ENCODE data around the gene CCDC138. TPM values are rescaled to one million over a fixed set of nuclear protein-coding genes. Genes with fewer than 3 reads are reported as not detected.
"Not testable (repeated sequence)": the region's sequence is repeated elsewhere in the genome, so short reads cannot be mapped to it uniquely, and the experiment has no call there.

Gene CCDC138, protein sequence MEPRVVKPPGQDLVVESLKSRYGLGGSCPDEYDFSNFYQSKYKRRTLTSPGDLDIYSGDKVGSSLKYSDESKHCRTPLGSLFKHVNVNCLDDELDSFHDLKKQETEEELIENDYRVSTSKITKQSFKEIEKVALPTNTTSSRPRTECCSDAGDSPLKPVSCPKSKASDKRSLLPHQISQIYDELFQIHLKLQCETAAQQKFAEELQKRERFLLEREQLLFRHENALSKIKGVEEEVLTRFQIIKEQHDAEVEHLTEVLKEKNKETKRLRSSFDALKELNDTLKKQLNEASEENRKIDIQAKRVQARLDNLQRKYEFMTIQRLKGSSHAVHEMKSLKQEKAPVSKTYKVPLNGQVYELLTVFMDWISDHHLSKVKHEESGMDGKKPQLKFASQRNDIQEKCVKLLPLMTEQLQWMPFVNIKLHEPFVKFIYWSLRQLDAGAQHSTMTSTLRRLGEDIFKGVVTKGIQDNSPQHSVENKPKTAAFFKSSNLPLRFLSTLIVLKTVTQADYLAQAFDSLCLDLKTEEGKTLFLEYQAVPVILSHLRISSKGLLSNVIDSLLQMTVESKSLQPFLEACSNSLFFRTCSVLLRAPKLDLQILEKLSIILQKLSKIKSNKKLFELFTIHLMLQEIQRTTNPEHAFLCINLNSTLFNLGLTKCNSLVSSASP
- 6.2 TPM for polyA plus RNA-seq
- long read RNA-seq, donor 1, partial matches to known transcripts: 0 of 2 reads
- long read RNA-seq, donor 1, other reads (novel, unspliced or antisense): 0 of 2 reads
- long read RNA-seq, donor 2, partial matches to known transcripts: 0 of 2 reads
- long read RNA-seq, donor 2, other reads (novel, unspliced or antisense): 0 of 2 reads
- long read RNA-seq, donor 3: 0 reads
- long read RNA-seq, donor 4: 0 reads
- long read RNA-seq, donor 5: 0 reads
- long read RNA-seq, donor 6, partial matches to known transcripts: 0 of 1 reads
- long read RNA-seq, donor 6, other reads (novel, unspliced or antisense): 0 of 1 reads
- long read RNA-seq, donor 7, partial matches to known transcripts: 0 of 2 reads
- long read RNA-seq, donor 7, other reads (novel, unspliced or antisense): 0 of 2 reads
- long read RNA-seq, donor 8, partial matches to known transcripts: 0 of 2 reads
- long read RNA-seq, donor 8, other reads (novel, unspliced or antisense): 0 of 2 reads
- long read RNA-seq, donor 9, partial matches to known transcripts: 0 of 1 reads
- long read RNA-seq, donor 9, other reads (novel, unspliced or antisense): 0 of 1 reads
- long read RNA-seq, donor 10, partial matches to known transcripts: 0 of 1 reads
- long read RNA-seq, donor 10, other reads (novel, unspliced or antisense): 0 of 1 reads
- long read RNA-seq, donor 11, partial matches to known transcripts: 0 of 1 reads
- long read RNA-seq, donor 11, other reads (novel, unspliced or antisense): 0 of 1 reads

GRCh38 chr2:108786354-108787215 lies at the start of gene CCDC138:
Gene CCDC138, plus strand, starts transcription at chr2:108786771. Its CDS starts 52 bp downstream, at chr2:108786823.
- WGBS (ENCODE audit: insufficient coverage, low lambda C conversion rate): no CpG with 5 or more reads among the region's 78 CpGs
- Histone ChIP-seq H3K4me1 (ENCODE audit: control insufficient read depth, insufficient read depth, low read length) (peaks cover 3% of the 10 kb centered on the region), H3K4me3 (ENCODE audit: low read length) (peak within 1 kb of the TSS; percentile 70), H3K9me3 (ENCODE audit: control insufficient read depth, low read depth, low read length) (no peaks in the 10 kb centered on the region), H3K36me3 (ENCODE audit: control insufficient read depth, insufficient read depth, low read length) (peaks cover 18% of the 10 kb centered on the region), H3K27ac (ENCODE audit: low read length) (peak within 1 kb of the TSS; percentile 98), H3K27me3 (ENCODE audit: control insufficient read depth, insufficient read depth, low read length) (no peaks in the 10 kb centered on the region)
- peak; percentile 88 to 95 for DNase-seq

GRCh38 chr2:108757973-108758372 lies 28.6 kb upstream of the CCDC138 start:
- not testable (repeated sequence) for H3K4me3 ChIP-seq (ENCODE audit: low read length); H3K4me1 ChIP-seq (ENCODE audit: control insufficient read depth, insufficient read depth, low read length); H3K9me3 ChIP-seq (ENCODE audit: control insufficient read depth, low read depth, low read length); DNase-seq; H3K27ac ChIP-seq (ENCODE audit: low read length); H3K27me3 ChIP-seq (ENCODE audit: control insufficient read depth, insufficient read depth, low read length)
- WGBS (ENCODE audit: insufficient coverage, low lambda C conversion rate): no CpG with 5 or more reads among the region's 9 CpGs
- peaks cover 12% of the 10 kb centered on the region for H3K36me3 ChIP-seq (ENCODE audit: control insufficient read depth, insufficient read depth, low read length)

GRCh38 chr2:108762618-108763017 lies 24.0 kb upstream of the CCDC138 start:
- H3K27me3 ChIP-seq (ENCODE audit: control insufficient read depth, insufficient read depth, low read length); H3K4me1 ChIP-seq (ENCODE audit: control insufficient read depth, insufficient read depth, low read length); H3K4me3 ChIP-seq (ENCODE audit: low read length); H3K27ac ChIP-seq (ENCODE audit: low read length); H3K9me3 ChIP-seq (ENCODE audit: control insufficient read depth, low read depth, low read length); DNase-seq: not testable (repeated sequence)
- peaks cover 32% of the 10 kb centered on the region for H3K36me3 ChIP-seq (ENCODE audit: control insufficient read depth, insufficient read depth, low read length)

- peaks cover 30% of the 10 kb centered on the region for H3K36me3 ChIP-seq (ENCODE audit: control insufficient read depth, insufficient read depth, low read length)
- H3K4me3 ChIP-seq (ENCODE audit: low read length); H3K27ac ChIP-seq (ENCODE audit: low read length); H3K27me3 ChIP-seq (ENCODE audit: control insufficient read depth, insufficient read depth, low read length); H3K4me1 ChIP-seq (ENCODE audit: control insufficient read depth, insufficient read depth, low read length); H3K9me3 ChIP-seq (ENCODE audit: control insufficient read depth, low read depth, low read length); DNase-seq: not testable (repeated sequence)
- no CpG with 5 or more reads among the region's 5 CpGs for WGBS (ENCODE audit: insufficient coverage, low lambda C conversion rate)
These were observed 19.9 kb upstream of the CCDC138 start for GRCh38 chr2:108766671-108767070.

- not testable (repeated sequence) for H3K9me3 ChIP-seq (ENCODE audit: control insufficient read depth, low read depth, low read length)
These were observed 18.7 kb upstream of the CCDC138 start for GRCh38 chr2:108767859-108768258.

GRCh38 chr2:108776475-108776874 lies 10.1 kb upstream of the CCDC138 start:
- Histone ChIP-seq H3K4me1 (ENCODE audit: control insufficient read depth, insufficient read depth, low read length) (no peaks in the 10 kb centered on the region), H3K36me3 (ENCODE audit: control insufficient read depth, insufficient read depth, low read length) (peaks cover 48% of the 10 kb centered on the region), H3K4me3 (ENCODE audit: low read length) (no peak overlapping the region), H3K9me3 (ENCODE audit: control insufficient read depth, low read depth, low read length) (no peaks in the 10 kb centered on the region), H3K27me3 (ENCODE audit: control insufficient read depth, insufficient read depth, low read length) (no peaks in the 10 kb centered on the region), H3K27ac (ENCODE audit: low read length) (no peak overlapping the region)
- WGBS (ENCODE audit: insufficient coverage, low lambda C conversion rate): no CpG with 5 or more reads among the region's 3 CpGs
- no peak for DNase-seq

More at GRCh38 chr2:108767859-108768258, 18.7 kb upstream of the CCDC138 start:
- H3K27me3 ChIP-seq (ENCODE audit: control insufficient read depth, insufficient read depth, low read length); H3K4me1 ChIP-seq (ENCODE audit: control insufficient read depth, insufficient read depth, low read length); DNase-seq; H3K27ac ChIP-seq (ENCODE audit: low read length); H3K4me3 ChIP-seq (ENCODE audit: low read length): not testable (repeated sequence)
- H3K36me3 ChIP-seq (ENCODE audit: control insufficient read depth, insufficient read depth, low read length): peaks cover 37% of the 10 kb centered on the region
- WGBS (ENCODE audit: insufficient coverage, low lambda C conversion rate): no CpG with 5 or more reads among the region's 2 CpGs

- 100% methylated on average over 1 of the region's 2 CpGs for WGBS (ENCODE audit: insufficient coverage, low lambda C conversion rate)
These were observed 7.7 kb upstream of the CCDC138 start for GRCh38 chr2:108778857-108779256.

GRCh38 chr2:108786008-108786353 lies 590 bp upstream of the CCDC138 start:
- H3K27ac ChIP-seq (ENCODE audit: low read length): peak overlapping the region; percentile 98
- peaks cover 3% of the 10 kb centered on the region for H3K4me1 ChIP-seq (ENCODE audit: control insufficient read depth, insufficient read depth, low read length)
- no peaks in the 10 kb centered on the region for H3K27me3 ChIP-seq (ENCODE audit: control insufficient read depth, insufficient read depth, low read length)
- DNase-seq: no peak
- H3K36me3 ChIP-seq (ENCODE audit: control insufficient read depth, insufficient read depth, low read length): peaks cover 21% of the 10 kb centered on the region
- WGBS (ENCODE audit: insufficient coverage, low lambda C conversion rate): no CpG with 5 or more reads among the region's 1 CpG
- peak overlapping the region; percentile 70 for H3K4me3 ChIP-seq (ENCODE audit: low read length)
- no peaks in the 10 kb centered on the region for H3K9me3 ChIP-seq (ENCODE audit: control insufficient read depth, low read depth, low read length)

More at GRCh38 chr2:108778857-108779256, 7.7 kb upstream of the CCDC138 start:
- Histone ChIP-seq H3K4me1 (ENCODE audit: control insufficient read depth, insufficient read depth, low read length) (no peaks in the 10 kb centered on the region), H3K27ac (ENCODE audit: low read length) (no peak overlapping the region), H3K4me3 (ENCODE audit: low read length) (no peak overlapping the region), H3K27me3 (ENCODE audit: control insufficient read depth, insufficient read depth, low read length) (no peaks in the 10 kb centered on the region), H3K36me3 (ENCODE audit: control insufficient read depth, insufficient read depth, low read length) (peaks cover 51% of the 10 kb centered on the region), H3K9me3 (ENCODE audit: control insufficient read depth, low read depth, low read length) (no peaks in the 10 kb centered on the region)
- DNase-seq: no peak

DNA sequence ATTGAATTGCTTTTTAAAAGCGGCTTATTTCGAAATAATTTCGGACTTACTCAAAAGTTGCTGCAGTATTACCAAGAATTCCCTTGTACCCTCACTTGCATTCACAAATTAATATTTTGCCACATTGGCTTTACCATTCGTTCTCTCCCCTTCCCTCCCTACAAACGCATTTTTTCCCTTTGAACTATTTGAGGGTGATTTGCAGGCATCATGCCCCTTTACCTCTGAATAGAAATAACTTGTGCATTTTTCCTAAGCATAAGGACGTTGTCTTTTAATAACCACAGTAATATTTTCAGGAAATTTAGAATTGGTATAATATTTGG lies 608 bp downstream of the CCDC138 start:
- no peaks in the 10 kb centered on the region for H3K9me3 ChIP-seq (ENCODE audit: control insufficient read depth, low read depth, low read length)
- peak overlapping the region; percentile 98 for H3K27ac ChIP-seq (ENCODE audit: low read length)
- peaks cover 16% of the 10 kb centered on the region for H3K36me3 ChIP-seq (ENCODE audit: control insufficient read depth, insufficient read depth, low read length)
- DNase-seq: no peak
- no peaks in the 10 kb centered on the region for H3K27me3 ChIP-seq (ENCODE audit: control insufficient read depth, insufficient read depth, low read length)
- 3% methylated on average over 4 of the region's 6 CpGs for WGBS (ENCODE audit: insufficient coverage, low lambda C conversion rate)
- peak overlapping the region; percentile 70 for H3K4me3 ChIP-seq (ENCODE audit: low read length)
- peaks cover 3% of the 10 kb centered on the region for H3K4me1 ChIP-seq (ENCODE audit: control insufficient read depth, insufficient read depth, low read length)
